HEK293 (cell line): Measurements from ENCODE around the gene TMF1.

Experiments used
- CTCF ChIA-PET: fragments of 350-600 bp; formaldehyde crosslinking; extraction: SDS; loops from one replicate; lab custom pipeline; 2021; ENCODE audit warnings: antibody characterized with exemption; lab: Yijun Ruan, JAX
- POLR2A ChIA-PET: fragments of 300-600 bp; formaldehyde crosslinking; extraction: SDS; loops from one replicate; lab custom pipeline; 2020; ENCODE audit warnings: antibody characterized with exemption, inconsistent platforms; lab: Yijun Ruan, JAX
- H3K27ac ChIP-seq: fragments of 200-500 bp; sonication (Bioruptor generic); 2 replicates; pipeline ENCODE4 v1.5.1; 2014; ENCODE audit warnings: low read depth, low read length, control low read depth, inconsistent platforms; ENCODE audit errors: extremely low read depth
- H3K36me3 ChIP-seq, 2 experiments: fragments of 200-500 bp in 1 of 2; sonication (Bioruptor generic) in 1 of 2; 1 replicate in 1 of 2; 2 replicates in 1 of 2; pipeline ENCODE4 v1.5.1; 2014 to 2017; ENCODE audit warnings: inconsistent platforms in 2 of 2, low read length in 2 of 2; ENCODE audit not compliant: control insufficient read depth in 2 of 2, insufficient read depth in 1 of 2
- H3K4me1 ChIP-seq: fragments of 200-500 bp; sonication (Bioruptor generic); 2 replicates; pipeline ENCODE4 v1.5.1; 2014; ENCODE audit warnings: mild to moderate bottlenecking, low read length, inconsistent platforms; ENCODE audit not compliant: control insufficient read depth, insufficient read depth
- H3K4me3 ChIP-seq: 2 replicates; pipeline ENCODE4 v1.5.1; 2011; ENCODE audit warnings: low read depth, mild to moderate bottlenecking, control low read depth, low read length, moderate library complexity
- H3K9me3 ChIP-seq: fragments of 200-500 bp; sonication (Bioruptor generic); 2 replicates; pipeline ENCODE4 v1.5.1; 2014; ENCODE audit warnings: low read depth, low read length, inconsistent platforms; ENCODE audit not compliant: control insufficient read depth, insufficient read depth
- BCL11A ChIP-seq: fragments of 450-650 bp; formaldehyde crosslinking; IDR thresholded peaks from 2 replicates; pipeline ENCODE4 v1.5.1; 2016; ENCODE audit warnings: low read depth, missing biosample characterization, missing genetic modification characterization
- HOXD13 ChIP-seq: sonication (generic); formaldehyde crosslinking; IDR thresholded peaks from 2 replicates; pipeline ENCODE4 v1.8.0; 2022; ENCODE audit warnings: missing genetic modification reagents, borderline replicate concordance
- KLF10 ChIP-seq: fragments of 450-650 bp; IDR thresholded peaks from 2 replicates; pipeline ENCODE4 v1.5.1; 2018; ENCODE audit warnings: missing biosample characterization, mild to moderate bottlenecking, missing genetic modification characterization
- PRDM1 ChIP-seq: fragments of 450-650 bp; formaldehyde crosslinking; IDR thresholded peaks from 2 replicates; pipeline ENCODE4; 2016; ENCODE audit warnings: missing biosample characterization, missing genetic modification characterization
- SCRT1 ChIP-seq: fragments of 450-650 bp; formaldehyde crosslinking; IDR thresholded peaks from 2 replicates; pipeline ENCODE4 v1.5.1; 2016; ENCODE audit warnings: missing biosample characterization, missing genetic modification characterization, borderline replicate concordance
- SP2 ChIP-seq: fragments of 450-650 bp; formaldehyde crosslinking; IDR thresholded peaks from 2 replicates; pipeline ENCODE4 v1.5.1; 2016; ENCODE audit warnings: missing biosample characterization, missing genetic modification characterization
- ZBTB1 ChIP-seq: fragments of 450-650 bp; formaldehyde crosslinking; IDR thresholded peaks from 2 replicates; pipeline ENCODE4 v1.5.1; 2016; ENCODE audit warnings: missing biosample characterization, missing genetic modification characterization
- ZBTB21 ChIP-seq: fragments of 450-650 bp; formaldehyde crosslinking; IDR thresholded peaks from 2 replicates; pipeline ENCODE4 v1.5.1; 2017; ENCODE audit warnings: missing biosample characterization, missing genetic modification characterization
- ZBTB48 ChIP-seq: fragments of 450-650 bp; formaldehyde crosslinking; IDR thresholded peaks from 2 replicates; pipeline ENCODE4 v1.5.1; 2016; ENCODE audit warnings: missing biosample characterization, missing genetic modification characterization
- ZBTB7A ChIP-seq: fragments of 450-650 bp; formaldehyde crosslinking; IDR thresholded peaks from 2 replicates; pipeline ENCODE4 v1.5.1; 2016; ENCODE audit warnings: low read depth, missing biosample characterization, missing genetic modification characterization
- ZFP3 ChIP-seq: fragments of 450-650 bp; formaldehyde crosslinking; IDR thresholded peaks from 2 replicates; pipeline ENCODE4 v1.5.1; 2016; ENCODE audit warnings: low read depth, missing biosample characterization, missing genetic modification characterization
- ZFP37 ChIP-seq: fragments of 450-650 bp; formaldehyde crosslinking; IDR thresholded peaks from 2 replicates; pipeline ENCODE4 v1.5.1; 2016; ENCODE audit warnings: missing biosample characterization, missing genetic modification characterization
- ZFP41 ChIP-seq: fragments of 450-650 bp; formaldehyde crosslinking; IDR thresholded peaks from 2 replicates; pipeline ENCODE4 v1.5.1; 2016; ENCODE audit warnings: missing biosample characterization, missing genetic modification characterization, borderline replicate concordance
- ZNF184 ChIP-seq: fragments of 450-650 bp; IDR thresholded peaks from 2 replicates; pipeline ENCODE4 v1.5.1; 2018; ENCODE audit warnings: missing biosample characterization, mild to moderate bottlenecking, missing genetic modification characterization
- ZNF19 ChIP-seq: fragments of 450-650 bp; formaldehyde crosslinking; IDR thresholded peaks from 2 replicates; pipeline ENCODE4; 2016; ENCODE audit warnings: missing biosample characterization, missing genetic modification characterization, low read depth
- ZNF202 ChIP-seq: fragments of 450-650 bp; formaldehyde crosslinking; IDR thresholded peaks from 2 replicates; pipeline ENCODE4 v1.5.1; 2016; ENCODE audit warnings: missing biosample characterization, missing genetic modification characterization, borderline replicate concordance
- ZNF214 ChIP-seq: fragments of 450-650 bp; formaldehyde crosslinking; IDR thresholded peaks from 2 replicates; pipeline ENCODE4 v1.5.1; 2017; ENCODE audit warnings: missing biosample characterization, mild to moderate bottlenecking, missing genetic modification characterization, borderline replicate concordance
- ZNF221 ChIP-seq: fragments of 450-650 bp; formaldehyde crosslinking; IDR thresholded peaks from 2 replicates; pipeline ENCODE4 v1.5.1; 2017; ENCODE audit warnings: missing biosample characterization, missing genetic modification characterization, borderline replicate concordance
- ZNF366 ChIP-seq: fragments of 450-650 bp; formaldehyde crosslinking; conservative IDR thresholded peaks from 2 replicates; pipeline ENCODE4 v1.5.1; 2016; ENCODE audit warnings: missing biosample characterization, missing genetic modification characterization
- ZNF416 ChIP-seq: fragments of 450-650 bp; formaldehyde crosslinking; IDR thresholded peaks from 2 replicates; pipeline ENCODE4 v1.5.1; 2016; ENCODE audit warnings: missing biosample characterization, missing genetic modification characterization
- ZNF560 ChIP-seq: fragments of 450-650 bp; formaldehyde crosslinking; IDR thresholded peaks from 2 replicates; pipeline ENCODE4 v1.5.1; 2017; ENCODE audit warnings: missing biosample characterization, missing genetic modification characterization, borderline replicate concordance
- ZNF561 ChIP-seq: fragments of 450-650 bp; IDR thresholded peaks from 2 replicates; pipeline ENCODE4 v1.5.1; 2018; ENCODE audit warnings: missing biosample characterization, missing genetic modification characterization, borderline replicate concordance
- ZNF580 ChIP-seq: fragments of 450-650 bp; formaldehyde crosslinking; IDR thresholded peaks from 2 replicates; pipeline ENCODE4 v1.5.1; 2016; ENCODE audit warnings: missing biosample characterization, missing genetic modification characterization
- ZNF623 ChIP-seq: fragments of 450-650 bp; formaldehyde crosslinking; IDR thresholded peaks from 2 replicates; pipeline ENCODE4 v1.5.1; 2016; ENCODE audit warnings: missing biosample characterization, missing genetic modification characterization
- ZNF660 ChIP-seq: fragments of 450-650 bp; IDR thresholded peaks from 2 replicates; pipeline ENCODE4 v1.5.1; 2018; ENCODE audit warnings: missing biosample characterization, mild to moderate bottlenecking, missing genetic modification characterization
- ZNF664 ChIP-seq: fragments of 450-650 bp; formaldehyde crosslinking; IDR thresholded peaks from 2 replicates; pipeline ENCODE4 v1.5.1; 2016; ENCODE audit warnings: missing biosample characterization, missing genetic modification characterization
- ZNF707 ChIP-seq: fragments of 450-650 bp; formaldehyde crosslinking; IDR thresholded peaks from 2 replicates; pipeline ENCODE4 v1.5.1; 2016; ENCODE audit warnings: missing biosample characterization, missing genetic modification characterization
- ZNF747 ChIP-seq: fragments of 450-650 bp; formaldehyde crosslinking; IDR thresholded peaks from 2 replicates; pipeline ENCODE4 v1.5.1; 2016; ENCODE audit warnings: missing biosample characterization, missing genetic modification characterization
- ZNF76 ChIP-seq: fragments of 450-650 bp; formaldehyde crosslinking; IDR thresholded peaks from 2 replicates; pipeline ENCODE4; 2016; ENCODE audit warnings: low read depth, missing biosample characterization, missing genetic modification characterization, borderline replicate concordance
- ZNF791 ChIP-seq: fragments of 450-650 bp; formaldehyde crosslinking; IDR thresholded peaks from 2 replicates; pipeline ENCODE4 v1.5.1; 2016; ENCODE audit warnings: missing biosample characterization, missing genetic modification characterization
- ZSCAN23 ChIP-seq: fragments of 450-650 bp; formaldehyde crosslinking; IDR thresholded peaks from 2 replicates; pipeline ENCODE4 v1.5.1; 2016; ENCODE audit warnings: missing biosample characterization, missing genetic modification characterization
- ZSCAN30 ChIP-seq: fragments of 450-650 bp; IDR thresholded peaks from 2 replicates; pipeline ENCODE4 v1.5.1; 2018; ENCODE audit warnings: missing biosample characterization, mild to moderate bottlenecking, missing genetic modification characterization, moderate library complexity
- ZXDB ChIP-seq: fragments of 450-650 bp; formaldehyde crosslinking; IDR thresholded peaks from 2 replicates; pipeline ENCODE4 v1.5.1; 2016; ENCODE audit warnings: missing biosample characterization, missing genetic modification characterization
- TF ChIP-seq, protein P1 (sequence below): fragments of 450-650 bp; formaldehyde crosslinking; IDR thresholded peaks from 2 replicates; pipeline ENCODE4 v1.5.1; 2016; ENCODE audit warnings: missing biosample characterization, missing genetic modification characterization
- TF ChIP-seq, protein P2 (sequence below): fragments of 450-650 bp; formaldehyde crosslinking; IDR thresholded peaks from 2 replicates; pipeline ENCODE4 v1.5.1; 2016; ENCODE audit warnings: missing biosample characterization, missing genetic modification characterization

The TMF1 gene

GRCh38 chr3:69084326-69085167, 32.4 kb upstream of the TMF1 start, which contains the start of gene ARL6IP5:
ARL6IP5 (plus strand) TSS chr3:69084937; CDS start chr3:69085048, 111 bp downstream.
- ChIA-PET POLR2A (interaction anchor here (1.2 to 1.6 kb wide), 2 partner anchors 10 to 71 kb away, joined by 3 to 5 read pairs; partner anchors contain the start of gene EOGT), CTCF (interaction anchor here (1.0 kb wide), 1 partner anchor 37 kb away, joined by 4 read pairs; no protein-coding TSS in a partner anchor)
- H3K4me3 ChIP-seq: peak within 1 kb of the TSS; percentile 91
- H3K36me3 ChIP-seq: peaks cover 0 to 4% of the 10 kb centered on the region in 2 experiments; a peak in 1 of 3 replicates
- H3K27ac ChIP-seq: peak within 1 kb of the TSS; percentile 79
- H3K9me3 ChIP-seq: no peaks in the 10 kb centered on the region
- H3K4me1 ChIP-seq: peaks cover 7% of the 10 kb centered on the region
- TF ChIP-seq SCRT1 (tag by site-specific recombination) (no peak), ZNF221 (tag by site-specific recombination) (no peak), ZNF660 (peak; percentile 73; the same call in 1 of the 2 replicates), ZNF623 (tag by site-specific recombination) (no peak), ZNF214 (no peak), ZBTB21 (tag by site-specific recombination) (no peak), ZNF561 (tag by site-specific recombination) (peak; percentile 47; the same call in 1 of the 2 replicates), ZFP37 (no peak), PRDM1 (tag by site-specific recombination) (peak; percentile 63), ZBTB7A (no peak), ZXDB (tag by site-specific recombination) (peak; percentile 41), ZNF366 (peak; percentile 45; the same call in 1 of the 2 replicates), KLF10 (no peak), ZNF791 (no peak), ZSCAN30 (tag by site-specific recombination) (0 out of 2 replicates have a peak, but pooled peaks have one; percentile 23), ZNF76 (no peak), ZNF707 (tag by site-specific recombination) (no peak), ZNF184 (tag by site-specific recombination) (0 out of 2 replicates have a peak, but pooled peaks have one; percentile 35), ZNF202 (no peak), ZBTB1 (tag by site-specific recombination) (no peak), SP2 (peak; percentile 41), BCL11A (no peak), ZNF416 (tag by site-specific recombination) (no peak), ZFP3 (tag by site-specific recombination) (no peak), ZSCAN23 (tag by site-specific recombination) (no peak), HOXD13 (CRISPR knock-in tag) (no peak), ZNF747 (no peak), ZNF580 (tag by site-specific recombination) (no peak), ZNF19 (no peak), ZFP41 (tag by site-specific recombination) (no peak), ZNF560 (no peak), ZBTB48 (tag by site-specific recombination) (peak; percentile 74; the same call in 1 of the 2 replicates), ZNF664 (tag by site-specific recombination) (no peak)
- TF ChIP-seq, protein P1, sequence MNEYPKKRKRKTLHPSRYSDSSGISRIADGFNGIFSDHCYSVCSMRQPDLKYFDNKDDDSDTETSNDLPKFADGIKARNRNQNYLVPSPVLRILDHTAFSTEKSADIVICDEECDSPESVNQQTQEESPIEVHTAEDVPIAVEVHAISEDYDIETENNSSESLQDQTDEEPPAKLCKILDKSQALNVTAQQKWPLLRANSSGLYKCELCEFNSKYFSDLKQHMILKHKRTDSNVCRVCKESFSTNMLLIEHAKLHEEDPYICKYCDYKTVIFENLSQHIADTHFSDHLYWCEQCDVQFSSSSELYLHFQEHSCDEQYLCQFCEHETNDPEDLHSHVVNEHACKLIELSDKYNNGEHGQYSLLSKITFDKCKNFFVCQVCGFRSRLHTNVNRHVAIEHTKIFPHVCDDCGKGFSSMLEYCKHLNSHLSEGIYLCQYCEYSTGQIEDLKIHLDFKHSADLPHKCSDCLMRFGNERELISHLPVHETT (tag by site-specific recombination): peak; percentile 64
- TF ChIP-seq, protein P2, sequence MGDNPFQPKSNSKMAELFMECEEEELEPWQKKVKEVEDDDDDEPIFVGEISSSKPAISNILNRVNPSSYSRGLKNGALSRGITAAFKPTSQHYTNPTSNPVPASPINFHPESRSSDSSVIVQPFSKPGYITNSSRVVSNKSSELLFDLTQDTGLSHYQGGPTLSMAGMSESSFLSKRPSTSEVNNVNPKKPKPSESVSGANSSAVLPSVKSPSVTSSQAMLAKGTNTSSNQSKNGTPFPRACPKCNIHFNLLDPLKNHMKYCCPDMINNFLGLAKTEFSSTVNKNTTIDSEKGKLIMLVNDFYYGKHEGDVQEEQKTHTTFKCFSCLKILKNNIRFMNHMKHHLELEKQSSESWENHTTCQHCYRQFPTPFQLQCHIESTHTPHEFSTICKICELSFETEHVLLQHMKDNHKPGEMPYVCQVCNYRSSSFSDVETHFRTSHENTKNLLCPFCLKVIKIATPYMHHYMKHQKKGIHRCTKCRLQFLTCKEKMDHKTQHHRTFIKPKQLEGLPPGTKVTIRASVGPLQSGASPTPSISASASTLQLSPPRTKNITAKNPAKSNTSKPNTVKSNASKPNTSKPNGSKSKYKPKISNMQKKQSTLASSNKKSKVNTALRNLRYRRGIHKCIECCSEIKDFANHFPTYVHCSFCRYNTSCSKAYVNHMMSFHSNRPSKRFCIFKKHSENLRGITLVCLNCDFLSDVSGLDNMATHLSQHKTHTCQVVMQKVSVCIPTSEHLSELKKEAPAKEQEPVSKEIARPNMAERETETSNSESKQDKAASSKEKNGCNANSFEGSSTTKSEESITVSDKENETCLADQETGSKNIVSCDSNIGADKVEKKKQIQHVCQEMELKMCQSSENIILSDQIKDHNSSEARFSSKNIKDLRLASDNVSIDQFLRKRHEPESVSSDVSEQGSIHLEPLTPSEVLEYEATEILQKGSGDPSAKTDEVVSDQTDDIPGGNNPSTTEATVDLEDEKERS (tag by site-specific recombination): no peak
